ENCODE measurements around the gene ATG16L1. TPM values are rescaled to one million over a fixed set of nuclear protein-coding genes. Genes with fewer than 3 reads are reported as not detected.

ATG16L1 gene
- polyA plus RNA-seq, 1 donor from 2014 or later, result 67.6 TPM

- no peak for TF ChIP-seq SMC3 (conservative IDR thresholded peaks at IDR 0.05; ENCODE audit: poor library complexity)
- Histone ChIP-seq H3K9me3 (ENCODE audit: low read length) (no peaks in the 10 kb centered on the region), H3K9me2 (ENCODE audit: insufficient read depth, low read length) (no peaks in the 10 kb centered on the region), H2AFZ (ENCODE audit: low read depth, low read length) (no peak overlapping the region), H3K27me3 (ENCODE audit: insufficient read depth, low read depth, low read length) (no peaks in the 10 kb centered on the region), H3K4me2 (ENCODE audit: low read length) (no peak overlapping the region), H3K79me2 (replicated peaks; ENCODE audit: insufficient read depth, low read length) (no peaks in the 10 kb centered on the region), H3K36me3 (ENCODE audit: insufficient read depth, low read length) (no peaks in the 10 kb centered on the region), H4K20me1 (ENCODE audit: insufficient read depth) (no peaks in the 10 kb centered on the region), H3K27ac (ENCODE audit: low read length) (no peak overlapping the region), H3K9ac (ENCODE audit: low read length) (no peak overlapping the region), H3F3A (ENCODE audit: insufficient read depth, low read length, poor library complexity, severe bottlenecking) (no peaks in the 10 kb centered on the region), H3K4me3 (ENCODE audit: low read length) (no peak overlapping the region)
Measured at GRCh38 chr2:233240897-233241296, 10.6 kb upstream of the ATG16L1 start.

DNA sequence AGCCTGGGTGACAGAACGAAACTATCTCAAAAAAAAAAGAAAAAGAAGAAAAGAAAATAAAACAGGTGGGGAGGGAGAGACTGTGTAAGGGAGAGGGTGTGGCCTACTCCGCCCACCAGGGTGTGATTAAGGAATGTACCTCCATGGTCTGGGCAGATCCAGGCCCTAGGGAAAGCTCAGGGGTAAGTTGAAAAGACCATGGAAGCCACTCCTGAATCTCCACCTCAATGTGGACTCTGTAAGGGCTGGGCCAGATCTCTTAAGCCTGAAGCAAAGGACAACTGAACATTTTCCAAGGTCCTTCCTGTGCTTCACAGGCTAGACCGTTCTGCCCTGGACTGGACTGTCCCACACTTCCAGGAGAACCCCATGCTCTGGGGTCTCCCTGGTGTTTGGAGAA, 9.7 kb upstream of the ATG16L1 start:
- no peaks in the 10 kb centered on the region for H3K9me2 ChIP-seq (ENCODE audit: insufficient read depth, low read length)
- no peaks in the 10 kb centered on the region for H4K20me1 ChIP-seq (ENCODE audit: insufficient read depth)
- no peak overlapping the region for H3K4me2 ChIP-seq (ENCODE audit: low read length)
- TF ChIP-seq RAD21 (conservative IDR thresholded peaks at IDR 0.05) (no peak), EP300 (conservative IDR thresholded peaks at IDR 0.05; ENCODE audit: poor library complexity, severe bottlenecking) (no peak), POLR2AphosphoS5 (IDR thresholded peaks at IDR 0.05) (no peak)
- H3K4me3 ChIP-seq (ENCODE audit: low read length), result no peak overlapping the region
- no peaks in the 10 kb centered on the region for H3F3A ChIP-seq (ENCODE audit: insufficient read depth, low read length, poor library complexity, severe bottlenecking)
- H3K79me2 ChIP-seq (replicated peaks; ENCODE audit: insufficient read depth, low read length), result no peaks in the 10 kb centered on the region
- no peak overlapping the region for H3K9ac ChIP-seq (ENCODE audit: low read length)
- no peak overlapping the region for H2AFZ ChIP-seq (ENCODE audit: low read depth, low read length)
- no peaks in the 10 kb centered on the region for H3K36me3 ChIP-seq (ENCODE audit: insufficient read depth, low read length)
- H3K27ac ChIP-seq (ENCODE audit: low read length), result no peak overlapping the region
- H3K9me3 ChIP-seq (ENCODE audit: low read length), result no peaks in the 10 kb centered on the region
- no peaks in the 10 kb centered on the region for H3K27me3 ChIP-seq (ENCODE audit: insufficient read depth, low read depth, low read length)

DNA sequence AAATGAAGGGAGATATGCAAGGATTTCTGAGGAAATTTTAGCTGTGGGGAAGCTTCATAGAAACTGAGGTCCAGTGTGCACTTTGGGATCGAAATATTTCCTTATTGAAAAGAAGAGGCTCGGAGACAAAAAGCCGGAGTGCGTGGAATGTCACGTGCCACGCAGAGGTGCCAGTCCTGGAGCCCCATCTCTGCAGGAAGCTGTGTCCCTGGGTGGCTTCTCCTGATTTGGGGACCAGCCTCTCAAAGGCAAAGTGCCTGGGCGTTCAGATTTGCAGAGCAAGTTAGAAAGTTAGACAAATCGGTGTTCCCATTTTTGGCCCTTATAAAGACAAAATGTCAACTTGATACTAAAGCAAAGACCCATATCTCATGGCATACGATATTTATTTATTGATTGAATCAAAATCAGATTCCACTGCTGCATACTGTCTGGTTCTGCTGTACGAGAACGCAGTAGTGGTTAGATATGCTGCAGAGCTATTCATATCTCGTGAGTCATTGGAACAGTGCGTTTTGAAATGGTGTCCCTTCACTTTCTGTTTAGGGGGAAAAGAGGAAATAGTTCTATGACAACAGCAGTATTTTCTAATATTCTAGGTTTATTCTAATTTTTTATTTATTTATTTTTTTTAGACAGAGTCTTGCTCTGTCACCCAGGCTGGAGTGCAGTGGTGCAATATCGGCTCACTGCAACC, 9.1 kb upstream of the ATG16L1 start:
- H3K4me3 ChIP-seq (ENCODE audit: low read length), result no peak overlapping the region
- no peaks in the 10 kb centered on the region for H4K20me1 ChIP-seq (ENCODE audit: insufficient read depth)
- TF ChIP-seq EZH2 (IDR thresholded peaks at IDR 0.05; ENCODE audit: borderline replicate concordance, insufficient read depth, low read length, poor library complexity, severe bottlenecking) (no peak), POLR2AphosphoS5 (IDR thresholded peaks at IDR 0.05) (no peak), EP300 (conservative IDR thresholded peaks at IDR 0.05; ENCODE audit: poor library complexity, severe bottlenecking) (no peak), RAD21 (conservative IDR thresholded peaks at IDR 0.05) (no peak), SMC3 (conservative IDR thresholded peaks at IDR 0.05; ENCODE audit: poor library complexity) (no peak), MXI1 (conservative IDR thresholded peaks at IDR 0.05; ENCODE audit: poor library complexity, severe bottlenecking) (no peak), CTCF (IDR thresholded peaks at IDR 0.05; ENCODE audit: poor library complexity, severe bottlenecking) (no peak), TAF1 (IDR thresholded peaks at IDR 0.05; ENCODE audit: low read depth) (no peak)
- TF ChIP-seq, protein P1, sequence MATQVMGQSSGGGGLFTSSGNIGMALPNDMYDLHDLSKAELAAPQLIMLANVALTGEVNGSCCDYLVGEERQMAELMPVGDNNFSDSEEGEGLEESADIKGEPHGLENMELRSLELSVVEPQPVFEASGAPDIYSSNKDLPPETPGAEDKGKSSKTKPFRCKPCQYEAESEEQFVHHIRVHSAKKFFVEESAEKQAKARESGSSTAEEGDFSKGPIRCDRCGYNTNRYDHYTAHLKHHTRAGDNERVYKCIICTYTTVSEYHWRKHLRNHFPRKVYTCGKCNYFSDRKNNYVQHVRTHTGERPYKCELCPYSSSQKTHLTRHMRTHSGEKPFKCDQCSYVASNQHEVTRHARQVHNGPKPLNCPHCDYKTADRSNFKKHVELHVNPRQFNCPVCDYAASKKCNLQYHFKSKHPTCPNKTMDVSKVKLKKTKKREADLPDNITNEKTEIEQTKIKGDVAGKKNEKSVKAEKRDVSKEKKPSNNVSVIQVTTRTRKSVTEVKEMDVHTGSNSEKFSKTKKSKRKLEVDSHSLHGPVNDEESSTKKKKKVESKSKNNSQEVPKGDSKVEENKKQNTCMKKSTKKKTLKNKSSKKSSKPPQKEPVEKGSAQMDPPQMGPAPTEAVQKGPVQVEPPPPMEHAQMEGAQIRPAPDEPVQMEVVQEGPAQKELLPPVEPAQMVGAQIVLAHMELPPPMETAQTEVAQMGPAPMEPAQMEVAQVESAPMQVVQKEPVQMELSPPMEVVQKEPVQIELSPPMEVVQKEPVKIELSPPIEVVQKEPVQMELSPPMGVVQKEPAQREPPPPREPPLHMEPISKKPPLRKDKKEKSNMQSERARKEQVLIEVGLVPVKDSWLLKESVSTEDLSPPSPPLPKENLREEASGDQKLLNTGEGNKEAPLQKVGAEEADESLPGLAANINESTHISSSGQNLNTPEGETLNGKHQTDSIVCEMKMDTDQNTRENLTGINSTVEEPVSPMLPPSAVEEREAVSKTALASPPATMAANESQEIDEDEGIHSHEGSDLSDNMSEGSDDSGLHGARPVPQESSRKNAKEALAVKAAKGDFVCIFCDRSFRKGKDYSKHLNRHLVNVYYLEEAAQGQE (IDR thresholded peaks at IDR 0.05; ENCODE audit: borderline replicate concordance), result no peak
- no peaks in the 10 kb centered on the region for H3K9me3 ChIP-seq (ENCODE audit: low read length)
- no peaks in the 10 kb centered on the region for H3K79me2 ChIP-seq (replicated peaks; ENCODE audit: insufficient read depth, low read length)
- no peaks in the 10 kb centered on the region for H3K36me3 ChIP-seq (ENCODE audit: insufficient read depth, low read length)
- H3K4me2 ChIP-seq (ENCODE audit: low read length), result no peak overlapping the region
- H3K27me3 ChIP-seq (ENCODE audit: insufficient read depth, low read depth, low read length), result no peaks in the 10 kb centered on the region
- H3K9me2 ChIP-seq (ENCODE audit: insufficient read depth, low read length), result no peaks in the 10 kb centered on the region
- no peak overlapping the region for H2AFZ ChIP-seq (ENCODE audit: low read depth, low read length)
- no peak overlapping the region for H3K27ac ChIP-seq (ENCODE audit: low read length)
- H3F3A ChIP-seq (ENCODE audit: insufficient read depth, low read length, poor library complexity, severe bottlenecking), result no peaks in the 10 kb centered on the region
- H3K9ac ChIP-seq (ENCODE audit: low read length), result no peak overlapping the region
